Thyroid gland (tissue), 4 donors: ENCODE measurements around the gene PBXIP1. TPM values are rescaled to one million over a fixed set of nuclear protein-coding genes. Genes with fewer than 3 reads are reported as not detected.

ENCODE experiments used
- DNase-seq, 2 donors: peaks; one replicate each; pipeline ENCODE4 v3.0.0-alpha.2; 2019
- H3K27ac ChIP-seq, 3 donors: fragments of 200-600 bp; sonication (generic); 1 replicate in 2 of 3; 2 replicates in 1 of 3; pipeline ENCODE4 v1.5.1; 2016 to 2019; ENCODE audit warnings: mild to moderate bottlenecking in 1 of 3, moderate library complexity in 1 of 3
- H3K27me3 ChIP-seq: fragments of 200-600 bp; sonication (generic); one replicate; pipeline ENCODE4 v1.5.1; 2019
- H3K36me3 ChIP-seq, 2 donors: fragments of 200-600 bp; sonication (generic); one replicate each; pipeline ENCODE4 v1.5.1; 2016 to 2019
- H3K4me1 ChIP-seq, 2 donors: fragments of 200-600 bp; sonication (generic); one replicate each; pipeline ENCODE4 v1.5.1; 2017 to 2019
- H3K4me3 ChIP-seq, 3 donors: fragments of 200-600 bp; sonication (generic); replicated peaks in 1 of 3; 1 replicate in 2 of 3; 2 replicates in 1 of 3; pipeline ENCODE4 v1.5.1; 2016; ENCODE audit warnings: mild to moderate bottlenecking in 1 of 3
- H3K9me3 ChIP-seq: fragments of 200-600 bp; sonication (generic); one replicate; pipeline ENCODE4 v1.5.1; 2017
- POLR2A ChIP-seq, 2 donors: fragments of 450-650 bp; IDR thresholded peaks; one replicate each; pipeline ENCODE4 v1.6.1; 2017; ENCODE audit warnings: antibody characterized with exemption in 2 of 2, mild to moderate bottlenecking in 2 of 2, moderate library complexity in 1 of 2
- WGBS, 2 donors: methylation state at CpG; one replicate each; pipeline ENCODE4 v1.1.5; 2017; 5-methylcytosine and 5-hydroxymethylcytosine counted together
- intact Hi-C: fragments of 100-400 bp; cut with DNase I; formaldehyde crosslinking; loops from one replicate; pipeline ENCODE4 v1.15.1; 2023
- total RNA-seq, 4 donors: library from RNA; depleted of rRNA; stranded (reverse); fragments of >200 nt; gene quantifications; one replicate each; pipeline ENCODE4 v1.2.3, GENCODE V29; 2016
- TF ChIP-seq, protein P1 (sequence below), 6 experiments: fragments of 200-600 bp in 3 of 6; fragments of 450-650 bp in 3 of 6; sonication (generic) in 3 of 6; IDR thresholded peaks; one replicate each; pipeline ENCODE4 v1.5.1; 2016 to 2019; ENCODE audit warnings: antibody characterized with exemption in 6 of 6, mild to moderate bottlenecking in 2 of 6, inconsistent platforms in 1 of 6, moderate library complexity in 1 of 6

Gene PBXIP1
- total RNA-seq, 4 donors from 2014 or later, result 139 to 205 (median 181) TPM

DNA sequence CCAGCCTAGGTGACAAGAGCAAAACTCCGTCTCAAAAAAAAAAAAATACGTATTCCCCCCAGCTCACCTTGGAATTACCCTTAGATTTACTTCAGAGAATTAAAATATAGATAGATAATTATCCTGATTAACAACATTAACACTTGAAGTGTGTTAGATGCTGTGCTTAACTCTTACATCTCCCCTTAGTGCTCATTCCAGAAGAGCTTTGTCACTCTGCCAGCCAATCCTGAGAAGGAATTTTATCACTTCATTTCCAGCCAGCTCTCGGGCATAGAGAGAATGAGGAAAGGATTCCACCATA is 16.3 kb upstream of the PBXIP1 start:
- 68 to 69% methylated on average over 3 of the region's 3 CpGs for WGBS, 2 donors
- no peak for DNase-seq
- intact Hi-C loops, result loop anchor here (5.0 kb wide), 1 partner anchor 80 kb away; the partner anchor contains the start of gene ADAM15
- Histone ChIP-seq H3K4me3 (peak overlapping the region in 1 of 3 donors; percentile 51), H3K4me1 (peaks cover 37 to 60% of the 10 kb centered on the region in 2 donors), H3K27me3 (no peaks in the 10 kb centered on the region), H3K27ac (peak overlapping the region; percentile 95 to 99 (median 98)), H3K36me3 (peaks cover 9 to 10% of the 10 kb centered on the region in 2 donors), H3K9me3 (no peaks in the 10 kb centered on the region)
- TF ChIP-seq, protein P1, sequence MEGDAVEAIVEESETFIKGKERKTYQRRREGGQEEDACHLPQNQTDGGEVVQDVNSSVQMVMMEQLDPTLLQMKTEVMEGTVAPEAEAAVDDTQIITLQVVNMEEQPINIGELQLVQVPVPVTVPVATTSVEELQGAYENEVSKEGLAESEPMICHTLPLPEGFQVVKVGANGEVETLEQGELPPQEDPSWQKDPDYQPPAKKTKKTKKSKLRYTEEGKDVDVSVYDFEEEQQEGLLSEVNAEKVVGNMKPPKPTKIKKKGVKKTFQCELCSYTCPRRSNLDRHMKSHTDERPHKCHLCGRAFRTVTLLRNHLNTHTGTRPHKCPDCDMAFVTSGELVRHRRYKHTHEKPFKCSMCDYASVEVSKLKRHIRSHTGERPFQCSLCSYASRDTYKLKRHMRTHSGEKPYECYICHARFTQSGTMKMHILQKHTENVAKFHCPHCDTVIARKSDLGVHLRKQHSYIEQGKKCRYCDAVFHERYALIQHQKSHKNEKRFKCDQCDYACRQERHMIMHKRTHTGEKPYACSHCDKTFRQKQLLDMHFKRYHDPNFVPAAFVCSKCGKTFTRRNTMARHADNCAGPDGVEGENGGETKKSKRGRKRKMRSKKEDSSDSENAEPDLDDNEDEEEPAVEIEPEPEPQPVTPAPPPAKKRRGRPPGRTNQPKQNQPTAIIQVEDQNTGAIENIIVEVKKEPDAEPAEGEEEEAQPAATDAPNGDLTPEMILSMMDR (IDR thresholded peaks at IDR 0.05), result no peak
- TF ChIP-seq POLR2A (IDR thresholded peaks at IDR 0.05), result no peak

DNA sequence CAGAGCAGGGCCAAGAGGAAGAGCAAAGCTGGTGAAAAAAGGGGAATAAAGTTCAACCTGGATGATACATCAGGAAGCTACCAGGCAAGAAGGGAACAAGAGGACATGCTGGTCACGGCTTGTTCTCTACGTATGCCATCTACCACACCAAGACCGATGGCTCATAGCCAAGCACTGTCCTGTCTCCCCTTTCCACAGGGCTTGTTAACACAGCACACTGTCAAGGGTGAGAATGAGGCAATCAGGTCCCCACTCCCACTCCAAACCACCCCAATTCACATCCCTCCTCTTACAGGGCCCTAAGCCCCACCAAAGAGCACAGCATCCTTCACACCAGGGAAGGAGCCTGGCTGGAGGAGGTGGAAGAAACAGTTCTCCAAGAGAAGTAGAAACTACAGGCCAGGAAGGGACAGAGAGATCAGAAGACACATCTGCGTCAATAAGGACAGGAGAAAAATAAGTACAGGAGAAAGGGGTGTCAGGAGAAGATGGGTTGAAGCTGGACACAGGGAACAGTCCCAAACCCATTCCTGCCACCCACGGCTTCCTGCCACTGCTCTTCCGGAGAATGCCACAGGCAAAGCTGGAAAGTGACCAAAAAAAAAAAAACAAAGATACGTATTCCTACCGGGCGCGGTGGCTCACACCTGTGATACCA is 15.6 kb upstream of the PBXIP1 start:
- H3K4me1 ChIP-seq, result peaks cover 37 to 58% of the 10 kb centered on the region in 2 donors
- H3K27me3 ChIP-seq, result no peaks in the 10 kb centered on the region
- intact Hi-C loops, result loop anchor here (5.0 kb wide), 1 partner anchor 81 kb away; the partner anchor contains the start of gene ADAM15
- DNase-seq, result peak; percentile 47 to 53
- peak overlapping the region; percentile 95 to 99 (median 98) for H3K27ac ChIP-seq
- TF ChIP-seq, protein P1 (IDR thresholded peaks at IDR 0.05), result no peak
- no peaks in the 10 kb centered on the region for H3K9me3 ChIP-seq
- no peak overlapping the region for H3K4me3 ChIP-seq
- WGBS, 2 donors, result 58 to 67% methylated on average over 10 of the region's 10 CpGs
- H3K36me3 ChIP-seq, result peaks cover 10 to 16% of the 10 kb centered on the region in 2 donors

DNA sequence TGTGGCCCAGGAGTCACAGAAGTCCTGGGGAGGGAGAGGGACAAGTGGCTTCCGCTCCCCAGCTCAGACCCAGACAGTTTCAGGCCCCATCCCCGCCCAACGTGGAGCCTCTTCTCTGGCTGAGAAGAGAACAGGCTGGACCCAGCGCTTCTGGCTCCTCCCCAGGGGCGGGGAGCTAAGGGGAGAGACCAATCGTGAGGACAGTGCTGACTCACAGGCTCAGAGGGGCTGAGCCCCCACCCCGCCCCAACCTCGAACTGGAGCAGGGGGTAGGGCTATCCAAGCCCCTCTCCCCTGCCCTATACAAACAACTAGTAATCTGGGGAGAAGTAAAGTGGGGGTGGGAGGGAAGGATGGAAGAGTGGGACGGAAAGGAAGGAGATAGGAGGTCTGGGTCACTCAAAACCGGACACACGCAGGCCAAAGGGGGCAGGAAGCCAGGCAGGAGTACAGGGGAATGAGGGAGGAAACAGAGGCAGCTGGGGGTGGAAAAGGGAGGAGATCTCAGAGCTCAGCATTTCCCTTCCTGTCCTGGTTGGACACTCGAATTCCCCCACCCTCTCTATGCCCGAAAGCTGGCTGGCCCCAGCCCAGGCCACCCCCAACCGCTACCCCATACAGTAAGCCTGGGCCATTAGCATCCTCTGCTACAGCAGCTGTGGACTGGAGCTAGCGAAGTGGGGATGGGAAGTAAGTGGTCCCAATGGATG is 14.9 kb upstream of the PBXIP1 start, which contains the start of gene SHC1:
Gene SHC1 (minus strand): TSS at position 117 of the 710 bp plus-strand sequence. CDS start 221 bp downstream, outside the sequence.
- intact Hi-C loops, result loop anchor here (5.0 kb wide), 1 partner anchor 82 kb away; the partner anchor contains the start of gene ADAM15
- 25 to 27% methylated on average over 10 to 14 of the region's 15 CpGs for WGBS, 2 donors
- peaks cover 15 to 23% of the 10 kb centered on the region in 2 donors for H3K36me3 ChIP-seq
- peak within 1 kb of the TSS in 2 of 3 donors; percentile 23 to 38 for H3K4me3 ChIP-seq
- H3K9me3 ChIP-seq, result no peaks in the 10 kb centered on the region
- DNase-seq, result peak; percentile 93 to 95
- H3K27ac ChIP-seq, result peak within 1 kb of the TSS; percentile 95 to 99 (median 98)
- peaks cover 37 to 51% of the 10 kb centered on the region in 2 donors for H3K4me1 ChIP-seq
- TF ChIP-seq, protein P1 (IDR thresholded peaks at IDR 0.05), result no peak
- peak in 1 of 2 donors; percentile 83 for TF ChIP-seq POLR2A (IDR thresholded peaks at IDR 0.05)
- no peaks in the 10 kb centered on the region for H3K27me3 ChIP-seq

DNA sequence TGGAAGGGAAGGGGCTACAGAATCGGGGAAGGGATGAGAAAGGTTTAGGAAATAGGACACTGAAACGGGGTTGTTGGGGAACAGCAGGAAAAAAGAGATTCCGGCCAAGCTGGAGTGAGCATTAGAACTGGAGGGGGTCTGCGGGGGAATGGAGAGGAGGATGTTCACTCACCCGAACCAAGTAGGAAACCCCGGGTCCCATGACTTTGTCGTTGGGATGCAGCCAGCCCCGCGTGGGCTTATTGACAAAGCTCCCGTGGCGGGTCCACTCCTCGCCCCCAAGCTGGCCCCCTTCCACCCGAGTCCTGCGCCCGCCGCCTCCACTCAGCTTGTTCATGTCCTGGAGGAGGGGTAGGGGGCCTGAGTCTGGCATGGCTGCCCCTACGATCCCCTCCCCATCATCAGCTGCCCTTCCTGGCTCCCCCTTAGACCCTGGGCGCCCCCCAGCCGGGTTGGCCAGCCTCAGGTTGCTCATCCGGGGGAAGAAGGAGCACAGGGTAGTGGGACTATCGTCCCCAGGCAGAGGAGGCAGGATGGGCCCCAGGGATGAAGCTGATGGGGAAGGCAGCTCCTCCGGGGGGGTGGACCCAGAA is 14.1 kb upstream of the PBXIP1 start:
- peak overlapping the region; percentile 95 to 99 (median 98) for H3K27ac ChIP-seq
- intact Hi-C loops, result loop anchor here (5.0 kb wide), 1 partner anchor 82 kb away; the partner anchor contains the start of gene ADAM15
- 30 to 32% methylated on average over 19 to 22 of the region's 22 CpGs for WGBS, 2 donors
- H3K4me1 ChIP-seq, result peaks cover 37 to 51% of the 10 kb centered on the region in 2 donors
- peak overlapping the region in 2 of 3 donors; percentile 23 to 38 for H3K4me3 ChIP-seq
- H3K36me3 ChIP-seq, result peaks cover 22 to 31% of the 10 kb centered on the region in 2 donors
- H3K9me3 ChIP-seq, result no peaks in the 10 kb centered on the region
- no peaks in the 10 kb centered on the region for H3K27me3 ChIP-seq
- TF ChIP-seq, protein P1 (IDR thresholded peaks at IDR 0.05), result no peak
- TF ChIP-seq POLR2A (IDR thresholded peaks at IDR 0.05), result no peak
- peak; percentile 63 for DNase-seq
